K562 (cell line): Measurements from ENCODE around the gene OPRL1. TPM values are rescaled to one million over a fixed set of nuclear protein-coding genes. Genes with fewer than 3 reads are reported as not detected.

Source experiments
- BACH1 ChIP-seq: fragments of 200-800 bp; sonication (Bioruptor generic); IDR thresholded peaks from 2 replicates; pipeline ENCODE4 v1.6.1; 2016; ENCODE audit warnings: missing genetic modification characterization, missing compliant biosample characterization
- BRD4 ChIP-seq: fragments of 200-600 bp; sonication (generic); IDR thresholded peaks from 2 replicates; pipeline ENCODE4 v1.6.1; 2017; ENCODE audit warnings: inconsistent platforms
- ETV5 ChIP-seq: sonication (generic); formaldehyde crosslinking; IDR thresholded peaks from 2 replicates; pipeline ENCODE4 v1.4.0; 2020; ENCODE audit warnings: low read depth, mild to moderate bottlenecking, missing genetic modification reagents
- HNRNPL ChIP-seq: fragments of 200-400 bp; formaldehyde crosslinking; IDR thresholded peaks from 2 replicates; pipeline ENCODE4 v1.6.1; 2017; ENCODE audit warnings: low read depth, mild to moderate bottlenecking, low read length
- MIER1 ChIP-seq: fragments of 450-650 bp; IDR thresholded peaks from 2 replicates; pipeline ENCODE4 v1.6.1; 2016; ENCODE audit warnings: antibody characterized with exemption, mild to moderate bottlenecking, low read depth
- SAFB ChIP-seq: fragments of 200-400 bp; formaldehyde crosslinking; IDR thresholded peaks from 2 replicates; pipeline ENCODE4 v1.6.1; 2017; ENCODE audit warnings: low read depth, low read length, borderline replicate concordance
- SMAD1 ChIP-seq: fragments of 150-350 bp; IDR thresholded peaks from 2 replicates; pipeline ENCODE4 v1.6.1; 2014; ENCODE audit warnings: low read length, low read depth; ENCODE audit not compliant: partially characterized antibody
- SMARCA5 ChIP-seq: fragments of 450-650 bp; IDR thresholded peaks from 2 replicates; pipeline ENCODE4 v1.6.1; 2016
- TFAM ChIP-seq: fragments of 250-450 bp; sonication (Bioruptor Pico); conservative IDR thresholded peaks from 2 replicates; pipeline ENCODE4 v1.5.0; 2021; ENCODE audit warnings: mild to moderate bottlenecking, moderate library complexity
- ZBTB5 ChIP-seq: fragments of 450-650 bp; IDR thresholded peaks from 2 replicates; pipeline ENCODE4 v1.6.1; 2017; ENCODE audit warnings: antibody characterized with exemption
- ZKSCAN3 ChIP-seq: fragments of 250-450 bp; sonication (Bioruptor Pico); IDR thresholded peaks from 2 replicates; pipeline ENCODE4 v1.4.0; 2020
- ZNF318 ChIP-seq, 2 experiments: fragments of 450-650 bp; IDR thresholded peaks; 2 replicates each; pipeline ENCODE4 v1.6.1; 2016; ENCODE audit warnings: mild to moderate bottlenecking in 2 of 2, borderline replicate concordance in 1 of 2, low read depth in 1 of 2, moderate library complexity in 1 of 2
- ZNF766 ChIP-seq: fragments of 200-800 bp; sonication (Bioruptor generic); conservative IDR thresholded peaks from 2 replicates; pipeline ENCODE4 v1.6.1; 2016; ENCODE audit warnings: missing genetic modification characterization, missing compliant biosample characterization
- polyA plus RNA-seq, 8 experiments: library from polyadenylated mRNA; depleted of rRNA in 4 of 8; stranded (reverse) in 5 of 8; unstranded in 3 of 8; fragments of >200 nt; fragmentation: Nextera tagmentation in 2 of 8; fragmentation: Illumina TruSeq in 1 of 8; extraction: Ambion mirVana in 2 of 8; extraction: Trizol in 1 of 8; gene quantifications; 2 replicates each; pipeline versions ENCODE4 v1.2.1 to v1.2.3, GENCODE V29; 2011 to 2014; ENCODE audit warnings: inconsistent platforms in 1 of 8, missing spikeins in 1 of 8
- total RNA-seq, 7 experiments: library from RNA; depleted of rRNA in 6 of 7; stranded (reverse); fragments of >200 nt in 6 of 7; fragmentation: Illumina TruSeq in 2 of 7; extraction: Trizol in 2 of 7; gene quantifications; 2 replicates each; pipeline versions ENCODE4 v1.2.1 to v1.2.3, GENCODE V29; 2011 to 2021; ENCODE audit warnings: low replicate concordance in 1 of 7
- TF ChIP-seq, protein P1 (sequence below): fragments of 450-650 bp; formaldehyde crosslinking; IDR thresholded peaks from 2 replicates; pipeline ENCODE4 v1.4.0; 2022; ENCODE audit warnings: missing genetic modification characterization
- TF ChIP-seq, protein P2 (sequence below): fragments of 450-650 bp; formaldehyde crosslinking; conservative IDR thresholded peaks from 2 replicates; pipeline ENCODE4 v1.4.0; 2022; ENCODE audit warnings: mild to moderate bottlenecking, missing genetic modification characterization

Gene OPRL1
- total and polyA plus RNA-seq, 9 of the 15 experiments (the other 6 are each of a cell fraction or from before 2014, with no cell fraction given): 0.06 to 0.33 (median 0.11) TPM; not detected in 2

DNA sequence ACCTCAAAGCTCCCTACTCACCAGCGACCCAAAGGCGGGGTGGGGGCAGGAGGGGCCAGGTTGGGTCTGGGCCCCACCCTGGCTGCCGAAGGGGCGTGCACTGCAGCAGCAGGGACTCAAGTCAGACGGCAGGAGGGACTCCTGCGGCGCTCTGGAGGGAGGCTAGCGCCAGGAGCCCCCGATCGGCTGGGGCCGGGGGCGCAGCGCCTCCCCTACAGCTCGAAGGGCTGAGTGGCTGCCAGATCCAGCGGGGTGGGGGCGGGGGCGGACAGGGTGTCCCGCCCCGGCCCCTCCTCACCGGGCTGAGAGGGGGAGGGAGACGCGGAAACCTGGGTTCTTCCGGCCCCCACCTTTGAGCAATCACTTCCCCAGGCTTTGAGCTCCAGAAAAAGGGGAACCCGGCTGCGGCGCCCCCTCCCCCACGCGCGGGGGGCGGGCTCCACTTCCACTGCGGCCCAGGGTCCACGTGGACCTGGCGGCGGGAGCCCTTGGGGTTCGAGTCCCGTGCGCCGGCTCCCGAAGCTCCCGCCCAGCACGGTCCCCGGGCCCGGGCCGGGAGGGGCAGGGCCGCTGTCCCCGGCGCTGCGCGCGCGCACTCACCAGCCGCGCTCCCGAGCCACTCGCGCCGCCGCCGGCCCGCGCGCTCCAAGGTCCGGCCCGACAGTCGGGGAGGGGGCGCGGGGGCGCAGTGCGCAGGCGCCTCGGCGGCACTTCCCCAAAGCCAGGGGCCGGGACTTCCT, 439 bp upstream of the OPRL1 start, which contains the start of gene RGS19 (continued):
- TF ChIP-seq ZNF318 (IDR thresholded peaks at IDR 0.05; ENCODE audit: borderline replicate concordance in 1 of 2, low read depth in 1 of 2): no peak
- TF ChIP-seq ZBTB5: no peak
- peak; percentile 52; the same call in 1 of the 2 replicates for TF ChIP-seq ZNF766 (CRISPR knock-in tag)
- 0 out of 2 replicates have a peak, but pooled peaks have one; percentile 37 for TF ChIP-seq ETV5 (CRISPR knock-in tag)
- no peak for TF ChIP-seq HNRNPL
- no peak for TF ChIP-seq BRD4
- TF ChIP-seq, protein P1, sequence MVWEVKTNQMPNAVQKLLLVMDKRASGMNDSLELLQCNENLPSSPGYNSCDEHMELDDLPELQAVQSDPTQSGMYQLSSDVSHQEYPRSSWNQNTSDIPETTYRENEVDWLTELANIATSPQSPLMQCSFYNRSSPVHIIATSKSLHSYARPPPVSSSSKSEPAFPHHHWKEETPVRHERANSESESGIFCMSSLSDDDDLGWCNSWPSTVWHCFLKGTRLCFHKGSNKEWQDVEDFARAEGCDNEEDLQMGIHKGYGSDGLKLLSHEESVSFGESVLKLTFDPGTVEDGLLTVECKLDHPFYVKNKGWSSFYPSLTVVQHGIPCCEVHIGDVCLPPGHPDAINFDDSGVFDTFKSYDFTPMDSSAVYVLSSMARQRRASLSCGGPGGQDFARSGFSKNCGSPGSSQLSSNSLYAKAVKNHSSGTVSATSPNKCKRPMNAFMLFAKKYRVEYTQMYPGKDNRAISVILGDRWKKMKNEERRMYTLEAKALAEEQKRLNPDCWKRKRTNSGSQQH: no peak
- peak; percentile 78; the same call in 1 of the 2 replicates for TF ChIP-seq SMARCA5
- TF ChIP-seq, protein P2, sequence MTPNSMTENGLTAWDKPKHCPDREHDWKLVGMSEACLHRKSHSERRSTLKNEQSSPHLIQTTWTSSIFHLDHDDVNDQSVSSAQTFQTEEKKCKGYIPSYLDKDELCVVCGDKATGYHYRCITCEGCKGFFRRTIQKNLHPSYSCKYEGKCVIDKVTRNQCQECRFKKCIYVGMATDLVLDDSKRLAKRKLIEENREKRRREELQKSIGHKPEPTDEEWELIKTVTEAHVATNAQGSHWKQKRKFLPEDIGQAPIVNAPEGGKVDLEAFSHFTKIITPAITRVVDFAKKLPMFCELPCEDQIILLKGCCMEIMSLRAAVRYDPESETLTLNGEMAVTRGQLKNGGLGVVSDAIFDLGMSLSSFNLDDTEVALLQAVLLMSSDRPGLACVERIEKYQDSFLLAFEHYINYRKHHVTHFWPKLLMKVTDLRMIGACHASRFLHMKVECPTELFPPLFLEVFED (CRISPR knock-in tag): no peak
- TF ChIP-seq ZKSCAN3 (CRISPR knock-in tag): no peak
- no peak for TF ChIP-seq SMAD1
- no peak for TF ChIP-seq BACH1 (tag)
- TF ChIP-seq SAFB: peak; percentile 64; the same call in 1 of the 2 replicates
- TF ChIP-seq MIER1: no peak
- TF ChIP-seq TFAM (CRISPR knock-in tag): no peak
